Adrenal gland (tissue), 12 donors: ENCODE data around the gene CHRM5. TPM values are rescaled to one million over a fixed set of nuclear protein-coding genes. Genes with fewer than 3 reads are reported as not detected.
"Not testable (repeated sequence)": the region's sequence is repeated elsewhere in the genome, so short reads cannot be mapped to it uniquely, and the experiment has no call there.

Source experiments
- DNase-seq, 7 donors: peaks; one replicate each; pipeline ENCODE4 v3.0.0-alpha.2; 2019 to 2020
- H3K27ac ChIP-seq, 5 donors: fragments of 200-600 bp; sonication (generic) in 4 of 5; 1 replicate in 3 of 5; 2 replicates in 2 of 5; pipeline versions ENCODE4 v1.5.1 to v1.8.0; 2016 to 2020; ENCODE audit warnings: mild to moderate bottlenecking in 1 of 5
- H3K27me3 ChIP-seq: fragments of 200-600 bp; 2 replicates; pipeline ENCODE4 v1.8.0; 2021
- H3K36me3 ChIP-seq, 2 donors: fragments of 200-600 bp; replicated peaks in 1 of 2; 1 replicate in 1 of 2; 2 replicates in 1 of 2; pipeline versions ENCODE4 v1.5.1 to v1.8.0; 2018 to 2022
- H3K4me1 ChIP-seq, 2 donors: fragments of 200-600 bp; replicated peaks in 1 of 2; 1 replicate in 1 of 2; 2 replicates in 1 of 2; pipeline versions ENCODE4 v1.5.1 to v1.8.0; 2018 to 2021
- H3K4me3 ChIP-seq, 4 donors: fragments of 200-600 bp; sonication (generic) in 3 of 4; one replicate each; pipeline ENCODE4 v1.5.1; 2016 to 2018
- H3K9me3 ChIP-seq, 3 donors: fragments of 200-600 bp; sonication (generic) in 1 of 3; replicated peaks in 1 of 3; 1 replicate in 2 of 3; 2 replicates in 1 of 3; pipeline versions ENCODE4 v1.5.1 to v1.8.0; 2016 to 2021
- CTCF ChIP-seq, 6 experiments: fragments of 450-650 bp in 4 of 6; fragments of 200-600 bp in 2 of 6; sonication (generic) in 1 of 6; IDR thresholded peaks; 1 replicate in 5 of 6; 2 replicates in 1 of 6; pipeline versions ENCODE4 v1.5.1 to v1.8.0; 2016 to 2021; ENCODE audit warnings: antibody characterized with exemption in 6 of 6, mild to moderate bottlenecking in 2 of 6, moderate library complexity in 1 of 6
- POLR2A ChIP-seq, 2 donors: fragments of 450-650 bp; IDR thresholded peaks; one replicate each; pipeline ENCODE4 v1.6.1; 2017; ENCODE audit warnings: antibody characterized with exemption in 2 of 2, mild to moderate bottlenecking in 2 of 2, moderate library complexity in 1 of 2
- WGBS, 4 donors: extraction: QIAGEN DNeasy Blood & Tissue Kit in 2 of 4; methylation state at CpG; one replicate each; pipeline versions ENCODE4 v1.1.5 to v1.1.7; 2013 to 2017; 5-methylcytosine and 5-hydroxymethylcytosine counted together
- intact Hi-C, 2 donors: fragments of 100-400 bp; cut with DNase I; formaldehyde crosslinking; loops; one replicate each; pipeline versions ENCODE4 v1.14.1 to v1.15.0; 2022 to 2023
- polyA plus RNA-seq, 3 donors: library from polyadenylated mRNA; stranded (reverse); fragments of 200-250 nt in 2 of 3; fragments of 350-450 nt in 1 of 3; fragmentation: Illumina TruSeq in 1 of 3; extraction: RNeasy Lipid Tissue Mini Kit (QIAGEN cat#74804) in 1 of 3; gene quantifications; one replicate each; pipeline ENCODE4 v1.2.3, GENCODE V29; 2013 to 2014
- total RNA-seq, 9 donors: library from RNA; depleted of rRNA in 4 of 9; stranded (reverse); fragments of >200 nt in 4 of 9; fragments of 120-200 nt in 1 of 9; fragmentation: NEBNext Ultra II Directional in 1 of 9; extraction: Animal tissue kit (Norgen Biotek cat#: 25700) in 1 of 9; gene quantifications; one replicate each; pipeline versions ENCODE4 v1.1.0 to v1.2.4, GENCODE V29; 2013 to 2023
- donor health status: healthy with polysubstance abuse.
- donor health status: Bipolar disorder and iron deficiency.
- donor health status: DM: yes; HTN: yes; CAD: no.
- donor health status: DM: no; HTN: no; CAD: no.
- donor health status: DM: no; HTN: no; CAD: no.
- donor health status: DM: yes; HTN: yes; CAD: no.

Gene CHRM5
- total and polyA plus RNA-seq, 12 donors: under 0.01 to 0.15 TPM; not detected in 10

- Histone ChIP-seq H3K36me3 (no peaks in the 10 kb centered on the region), H3K4me1 (no peaks in the 10 kb centered on the region), H3K27ac (no peak overlapping the region), H3K27me3 (no peaks in the 10 kb centered on the region), H3K9me3 (no peaks in the 10 kb centered on the region), H3K4me3 (no peak overlapping the region)
- intact Hi-C loops: no loop called here
- 85 to 89% (median 87%) methylated on average over 16 of the region's 16 CpGs for WGBS, 4 donors
- TF ChIP-seq CTCF (IDR thresholded peaks at IDR 0.05) (no peak), POLR2A (IDR thresholded peaks at IDR 0.05) (no peak)
- DNase-seq: no peak
Observed at GRCh38 chr15:34018021-34018645, 49.8 kb downstream of the CHRM5 start.

GRCh38 chr15:34018738-34019137, 50.4 kb downstream of the CHRM5 start:
- H3K4me3 ChIP-seq, H3K27ac ChIP-seq, DNase-seq, H3K4me1 ChIP-seq, H3K27me3 ChIP-seq, H3K9me3 ChIP-seq, intact Hi-C loops, H3K36me3 ChIP-seq: not testable (repeated sequence)
- WGBS, 4 donors: 97 to 100% (median 99%) methylated on average over 2 of the region's 2 CpGs

GRCh38 chr15:34019369-34019990, 51.2 kb downstream of the CHRM5 start:
- WGBS, 4 donors: 88 to 93% (median 90%) methylated on average over 3 of the region's 3 CpGs

GRCh38 chr15:34023907-34024306, 55.6 kb downstream of the CHRM5 start:
- H3K36me3 ChIP-seq: no peaks in the 10 kb centered on the region
- H3K4me3 ChIP-seq: no peak overlapping the region
- WGBS, 4 donors: 83 to 95% (median 88%) methylated on average over 1 of the region's 1 CpG
- no peak for TF ChIP-seq CTCF (IDR thresholded peaks at IDR 0.05)
- H3K9me3 ChIP-seq: no peaks in the 10 kb centered on the region
- no peaks in the 10 kb centered on the region for H3K4me1 ChIP-seq
- no peaks in the 10 kb centered on the region for H3K27me3 ChIP-seq
- H3K27ac ChIP-seq: no peak overlapping the region
- no peak for DNase-seq
- intact Hi-C loops: no loop called here

More at GRCh38 chr15:34019369-34019990, 51.2 kb downstream of the CHRM5 start:
- no peak overlapping the region for H3K4me3 ChIP-seq
- TF ChIP-seq CTCF (IDR thresholded peaks at IDR 0.05) (no peak), POLR2A (IDR thresholded peaks at IDR 0.05) (no peak)
- intact Hi-C loops: no loop called here
- no peak for DNase-seq
- no peaks in the 10 kb centered on the region for H3K27me3 ChIP-seq
- H3K36me3 ChIP-seq: no peaks in the 10 kb centered on the region
- no peaks in the 10 kb centered on the region for H3K9me3 ChIP-seq
- no peaks in the 10 kb centered on the region for H3K4me1 ChIP-seq
- no peak overlapping the region for H3K27ac ChIP-seq

- H3K4me1 ChIP-seq: no peaks in the 10 kb centered on the region
- intact Hi-C loops: no loop called here
- 78 to 89% (median 80%) methylated on average over 3 of the region's 3 CpGs for WGBS, 4 donors
- H3K36me3 ChIP-seq: no peaks in the 10 kb centered on the region
- no peak for DNase-seq
- H3K9me3 ChIP-seq: no peaks in the 10 kb centered on the region
- no peak overlapping the region for H3K27ac ChIP-seq
- H3K27me3 ChIP-seq: no peaks in the 10 kb centered on the region
- no peak overlapping the region for H3K4me3 ChIP-seq
- TF ChIP-seq POLR2A (IDR thresholded peaks at IDR 0.05) (no peak), CTCF (IDR thresholded peaks at IDR 0.05) (no peak)
Observed at GRCh38 chr15:34025252-34025651, 57.0 kb downstream of the CHRM5 start.
